Activated CD4-positive, alpha-beta T cell treated with anti-CD3 and anti-CD28 coated beads, Interleukin-10, Interleukin-2, amounts not matched to agents 100 ng/mL and 50 ng/mL, durations not matched to agents 16 hours and 8 hours (primary cell): Measurements from ENCODE around the gene SPRYD3.
A peak's percentile ranks its signal among the peaks of the same experiment; 100 is the strongest.

Source experiments
- DNase-seq: peaks from one replicate; pipeline ENCODE4 v3.0.0-alpha.2; 2020

The SPRYD3 gene

DNA sequence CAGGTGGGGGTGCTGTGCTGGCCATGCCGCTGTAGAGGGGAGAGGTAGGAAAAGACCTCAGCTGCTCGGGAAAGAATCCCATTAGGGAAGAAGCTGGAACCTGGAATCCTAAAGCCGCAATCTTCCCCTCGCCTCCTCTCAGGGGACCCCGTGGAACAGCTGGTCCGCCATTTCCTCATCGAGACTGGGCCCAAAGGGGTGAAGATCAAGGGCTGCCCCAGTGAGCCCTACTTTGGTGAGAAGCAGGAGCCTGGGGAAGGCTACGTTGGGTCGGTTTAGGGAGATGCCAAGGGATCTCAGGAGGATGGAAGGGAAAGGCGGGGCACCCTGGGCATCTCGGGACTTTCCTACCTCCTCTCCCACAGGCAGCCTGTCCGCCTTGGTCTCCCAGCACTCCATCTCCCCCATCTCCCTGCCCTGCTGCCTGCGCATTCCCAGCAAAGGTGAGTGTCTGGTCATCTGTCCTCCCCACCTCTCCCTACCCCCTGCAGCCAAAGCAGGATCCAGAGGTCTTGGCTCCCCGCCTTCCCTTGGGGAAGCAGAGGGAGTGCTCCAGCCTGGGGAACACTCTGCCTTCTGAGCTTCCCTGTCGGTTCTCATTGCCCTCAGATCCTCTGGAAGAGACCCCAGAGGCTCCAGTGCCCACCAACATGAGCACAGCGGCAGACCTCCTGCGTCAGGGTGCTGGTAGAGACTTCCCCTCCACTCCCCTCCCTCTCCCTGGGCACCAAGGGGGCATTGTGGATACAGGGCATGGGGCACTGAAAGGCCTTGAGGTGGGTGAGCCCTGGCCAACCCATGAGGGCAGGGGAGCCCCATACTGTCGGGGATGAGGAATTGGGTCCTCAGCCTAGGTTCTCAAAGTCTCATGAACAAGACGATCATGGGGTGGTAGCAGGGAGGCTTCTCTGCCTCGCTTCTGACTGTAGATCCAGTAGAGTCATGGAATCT is 16.9 kb downstream of the SPRYD3 start:
- no peak for DNase-seq

DNA sequence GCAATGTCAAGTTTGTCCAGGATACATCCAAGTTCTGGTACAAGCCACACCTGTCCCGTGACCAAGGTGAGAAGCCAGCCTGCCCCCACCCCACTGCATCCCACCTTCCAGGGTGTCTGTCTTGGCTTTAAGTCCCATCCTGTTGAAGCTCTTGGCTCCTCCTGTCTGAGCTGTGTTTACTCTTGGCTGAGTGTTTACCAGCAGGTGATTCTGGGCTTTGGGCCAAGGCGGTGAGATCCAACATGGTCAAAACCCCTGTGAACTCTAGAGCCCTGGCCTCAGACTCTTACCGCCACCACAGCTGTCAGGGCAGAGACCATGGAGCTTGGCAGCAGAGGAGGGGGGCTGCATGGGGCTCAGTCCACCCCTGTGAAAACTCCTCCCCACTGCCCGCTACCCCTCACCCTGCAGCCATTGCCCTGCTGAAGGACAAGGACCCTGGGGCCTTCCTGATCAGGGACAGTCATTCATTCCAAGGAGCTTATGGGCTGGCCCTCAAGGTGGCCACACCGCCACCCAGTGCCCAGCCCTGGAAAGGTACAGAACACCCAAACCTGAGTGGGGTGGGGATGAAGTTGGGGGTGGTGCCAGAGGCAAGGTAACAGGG is 17.7 kb downstream of the SPRYD3 start:
- DNase-seq, result no peak

DNA sequence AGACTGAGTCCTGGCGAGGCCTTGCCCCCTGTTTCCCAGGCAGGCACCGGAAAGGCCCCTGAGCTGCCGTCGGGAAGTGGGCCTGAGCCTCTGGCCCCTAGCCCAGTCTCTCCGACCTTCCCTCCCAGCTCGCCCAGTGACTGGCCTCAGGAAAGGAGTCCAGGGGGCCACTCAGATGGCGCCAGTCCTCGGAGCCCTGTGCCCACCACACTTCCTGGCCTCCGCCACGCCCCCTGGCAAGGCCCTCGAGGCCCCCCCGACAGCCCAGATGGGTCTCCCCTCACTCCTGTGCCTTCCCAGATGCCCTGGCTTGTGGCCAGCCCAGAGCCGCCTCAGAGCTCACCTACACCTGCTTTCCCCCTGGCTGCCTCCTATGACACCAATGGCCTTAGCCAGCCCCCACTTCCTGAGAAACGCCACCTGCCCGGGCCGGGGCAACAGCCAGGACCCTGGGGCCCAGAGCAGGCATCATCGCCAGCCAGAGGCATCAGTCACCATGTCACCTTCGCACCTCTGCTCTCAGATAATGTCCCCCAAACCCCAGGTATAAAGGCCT is 18.4 kb downstream of the SPRYD3 start:
- no peak for DNase-seq

DNA sequence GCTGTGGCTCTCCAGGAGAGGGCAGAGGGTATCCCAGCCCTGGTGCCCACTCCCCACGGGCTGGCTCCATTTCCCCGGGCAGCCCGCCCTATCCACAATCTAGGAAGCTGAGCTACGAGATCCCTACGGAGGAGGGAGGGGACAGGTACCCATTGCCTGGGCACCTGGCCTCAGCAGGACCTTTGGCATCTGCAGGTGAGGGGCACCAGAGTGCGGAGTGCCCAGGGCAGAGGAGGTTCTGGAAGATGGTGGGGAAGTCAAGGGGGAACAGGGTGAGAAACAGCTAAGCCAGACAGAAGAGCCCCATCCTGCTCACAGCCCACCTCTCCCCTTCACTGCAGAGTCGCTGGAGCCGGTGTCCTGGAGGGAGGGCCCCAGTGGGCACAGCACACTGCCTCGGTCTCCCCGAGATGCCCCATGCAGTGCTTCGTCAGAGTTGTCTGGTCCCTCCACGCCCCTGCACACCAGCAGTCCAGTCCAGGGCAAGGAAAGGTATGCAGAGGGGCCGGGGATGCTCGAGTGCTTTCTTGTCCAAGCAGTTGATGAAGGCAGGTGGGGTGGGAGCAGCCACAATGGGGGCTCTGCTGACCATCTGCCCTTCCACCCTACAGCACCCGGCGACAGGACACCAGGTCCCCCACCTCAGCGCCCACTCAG is 19.0 kb downstream of the SPRYD3 start:
- no peak for DNase-seq

DNA sequence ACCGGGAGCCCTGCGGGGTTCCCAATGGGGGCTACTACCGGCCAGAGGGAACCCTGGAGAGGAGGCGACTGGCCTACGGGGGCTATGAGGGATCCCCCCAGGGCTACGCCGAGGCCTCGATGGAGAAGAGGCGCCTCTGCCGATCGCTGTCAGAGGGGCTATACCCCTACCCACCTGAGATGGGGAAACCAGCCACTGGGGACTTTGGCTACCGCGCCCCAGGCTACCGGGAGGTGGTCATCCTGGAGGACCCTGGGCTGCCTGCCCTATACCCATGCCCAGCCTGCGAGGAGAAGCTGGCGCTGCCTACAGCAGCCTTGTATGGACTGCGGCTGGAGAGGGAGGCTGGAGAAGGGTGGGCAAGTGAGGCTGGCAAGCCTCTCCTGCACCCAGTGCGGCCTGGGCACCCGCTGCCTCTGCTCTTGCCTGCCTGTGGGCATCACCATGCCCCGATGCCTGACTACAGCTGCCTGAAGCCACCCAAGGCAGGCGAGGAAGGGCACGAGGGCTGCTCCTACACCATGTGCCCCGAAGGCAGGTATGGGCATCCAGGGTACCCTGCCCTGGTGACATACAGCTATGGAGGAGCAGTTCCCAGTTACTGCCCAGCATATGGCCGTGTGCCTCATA is 19.6 kb downstream of the SPRYD3 start:
- DNase-seq, result no peak

DNA sequence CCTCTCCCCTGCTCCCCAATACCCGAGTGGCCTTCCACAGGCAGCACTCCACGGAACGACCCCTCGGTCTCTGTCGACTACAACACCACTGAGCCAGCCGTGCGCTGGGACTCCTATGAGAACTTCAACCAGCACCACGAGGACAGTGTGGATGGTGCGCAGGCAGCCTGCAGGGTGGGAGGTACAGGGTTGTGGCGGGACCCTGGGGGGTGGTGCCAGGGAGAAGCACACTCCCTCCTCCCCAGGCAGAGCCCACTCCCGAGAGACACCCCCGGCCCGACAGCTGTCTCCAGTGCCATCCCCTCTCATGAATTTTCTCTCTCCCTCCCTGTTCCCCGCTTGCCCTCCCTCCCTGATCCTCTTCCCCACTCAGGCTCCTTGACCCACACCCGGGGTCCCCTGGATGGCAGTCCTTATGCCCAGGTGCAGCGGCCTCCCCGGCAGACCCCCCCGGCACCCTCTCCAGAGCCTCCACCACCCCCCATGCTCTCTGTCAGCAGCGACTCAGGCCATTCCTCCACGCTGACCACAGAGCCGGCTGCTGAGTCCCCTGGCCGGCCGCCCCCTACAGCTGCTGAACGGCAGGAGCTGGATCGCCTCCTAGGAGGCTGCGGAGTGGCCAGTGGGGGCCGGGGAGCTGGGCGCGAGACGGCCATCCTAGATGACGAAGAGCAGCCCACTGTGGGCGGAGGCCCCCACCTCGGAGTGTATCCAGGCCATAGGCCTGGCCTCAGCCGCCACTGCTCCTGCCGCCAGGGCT is 20.3 kb downstream of the SPRYD3 start:
- no peak for DNase-seq

DNA sequence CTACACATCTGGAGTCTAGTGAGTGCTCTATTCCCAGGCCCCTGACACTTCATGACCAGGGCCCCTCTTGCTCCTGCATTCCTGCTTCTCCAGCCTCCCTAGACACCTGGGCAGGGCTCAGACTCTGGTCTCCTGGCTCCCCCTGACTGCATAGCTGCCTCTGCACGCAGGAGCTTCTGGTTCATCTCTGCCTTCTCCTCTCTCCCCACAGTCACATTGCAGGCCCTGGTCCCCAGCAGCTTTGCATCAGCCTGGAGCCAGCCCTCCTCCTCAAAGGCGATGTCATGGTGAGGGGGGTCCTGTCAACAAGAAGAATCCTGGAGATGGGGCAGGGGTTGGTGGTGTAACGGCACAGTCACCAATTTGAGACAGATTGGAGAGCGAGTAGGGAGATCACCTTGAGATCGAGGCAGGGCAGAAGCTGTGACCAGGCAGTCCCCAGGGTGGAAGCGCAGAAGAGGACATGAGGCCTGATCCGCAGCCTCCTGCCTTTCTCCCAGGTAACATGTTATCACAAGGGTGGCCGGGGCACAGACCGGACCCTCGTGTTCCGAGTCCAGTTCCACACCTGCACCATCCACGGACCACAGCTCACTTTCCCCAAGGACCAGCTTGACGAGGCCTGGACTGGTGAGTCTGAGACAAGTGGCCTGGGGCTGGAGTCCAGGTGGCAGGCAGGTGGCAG is 21.2 kb downstream of the SPRYD3 start:
- DNase-seq, result no peak

DNA sequence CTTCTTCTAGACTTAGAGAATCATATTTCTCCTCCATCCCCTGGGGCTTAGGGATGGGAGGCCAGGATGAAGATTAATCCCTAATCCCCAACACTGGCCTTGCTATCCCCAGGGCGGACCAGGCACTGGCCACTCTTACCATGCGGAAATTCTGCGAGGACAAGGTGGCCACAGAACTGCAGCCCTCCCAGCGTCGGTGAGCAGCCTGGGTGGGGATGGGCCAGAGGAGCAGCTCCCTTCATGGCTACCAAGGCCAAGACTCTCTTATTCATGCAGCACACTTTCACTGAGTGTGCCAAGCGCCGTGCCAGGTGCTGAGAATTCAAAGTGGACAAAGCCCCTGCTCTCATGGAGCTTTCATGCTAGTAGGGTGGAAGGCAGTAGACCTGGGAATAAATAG is 22.3 kb downstream of the SPRYD3 start:
- DNase-seq, result no peak

DNA sequence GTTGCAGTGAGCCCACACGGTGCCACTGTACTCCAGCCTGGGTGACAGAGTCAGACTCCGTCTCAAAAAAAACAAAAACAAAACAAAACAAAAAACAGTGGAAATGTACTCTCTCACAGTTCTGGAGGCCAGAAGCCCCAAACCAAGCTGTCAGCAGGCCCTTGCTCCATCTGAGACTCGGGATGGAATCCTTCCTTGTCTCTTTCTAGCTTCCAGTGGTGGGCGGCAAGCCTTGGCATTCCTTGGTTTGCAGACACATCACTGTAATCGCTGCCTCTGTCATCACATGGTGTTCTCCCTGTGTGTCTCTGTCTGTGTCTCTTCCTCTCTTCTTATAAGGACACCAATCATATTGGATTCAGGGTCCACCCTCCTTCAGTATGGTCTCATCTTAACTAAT is 22.9 kb downstream of the SPRYD3 start:
- no peak for DNase-seq

DNA sequence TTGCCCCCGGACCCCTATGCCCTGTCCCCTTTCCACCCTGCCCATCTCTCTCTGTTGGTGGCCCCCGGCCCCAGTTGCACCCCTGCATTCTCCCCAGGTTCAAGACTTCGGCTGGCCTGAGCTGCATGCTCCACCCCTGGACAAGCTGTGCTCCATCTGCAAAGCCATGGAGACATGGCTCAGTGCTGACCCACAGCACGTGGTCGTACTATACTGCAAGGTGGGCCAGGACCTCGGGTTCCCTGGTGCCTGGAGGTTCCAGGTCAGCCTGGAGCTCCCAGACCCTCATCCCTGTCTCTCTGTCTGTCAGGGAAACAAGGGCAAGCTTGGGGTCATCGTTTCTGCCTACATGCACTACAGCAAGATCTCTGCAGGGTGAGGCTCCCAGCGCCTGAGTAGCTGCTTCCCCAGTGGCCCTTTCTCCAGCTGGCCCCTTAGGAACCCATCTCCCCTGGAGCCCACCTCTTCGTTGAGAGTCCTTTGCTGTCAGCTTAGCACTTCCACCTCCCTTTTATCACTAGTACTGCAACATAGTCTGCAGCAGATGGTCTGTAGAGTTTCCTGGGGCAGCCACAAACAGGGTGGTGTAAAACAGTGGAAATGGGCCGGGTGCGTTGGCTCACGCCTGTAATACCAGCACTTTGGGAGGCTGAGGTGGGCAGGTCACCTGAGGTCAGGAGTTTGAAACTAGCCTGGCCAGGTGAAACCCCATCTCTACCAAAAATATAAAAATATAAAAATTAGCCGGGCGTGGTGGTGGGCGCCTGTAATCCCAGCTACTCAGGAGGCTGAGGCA is 23.5 kb downstream of the SPRYD3 start:
- DNase-seq, result no peak

DNA sequence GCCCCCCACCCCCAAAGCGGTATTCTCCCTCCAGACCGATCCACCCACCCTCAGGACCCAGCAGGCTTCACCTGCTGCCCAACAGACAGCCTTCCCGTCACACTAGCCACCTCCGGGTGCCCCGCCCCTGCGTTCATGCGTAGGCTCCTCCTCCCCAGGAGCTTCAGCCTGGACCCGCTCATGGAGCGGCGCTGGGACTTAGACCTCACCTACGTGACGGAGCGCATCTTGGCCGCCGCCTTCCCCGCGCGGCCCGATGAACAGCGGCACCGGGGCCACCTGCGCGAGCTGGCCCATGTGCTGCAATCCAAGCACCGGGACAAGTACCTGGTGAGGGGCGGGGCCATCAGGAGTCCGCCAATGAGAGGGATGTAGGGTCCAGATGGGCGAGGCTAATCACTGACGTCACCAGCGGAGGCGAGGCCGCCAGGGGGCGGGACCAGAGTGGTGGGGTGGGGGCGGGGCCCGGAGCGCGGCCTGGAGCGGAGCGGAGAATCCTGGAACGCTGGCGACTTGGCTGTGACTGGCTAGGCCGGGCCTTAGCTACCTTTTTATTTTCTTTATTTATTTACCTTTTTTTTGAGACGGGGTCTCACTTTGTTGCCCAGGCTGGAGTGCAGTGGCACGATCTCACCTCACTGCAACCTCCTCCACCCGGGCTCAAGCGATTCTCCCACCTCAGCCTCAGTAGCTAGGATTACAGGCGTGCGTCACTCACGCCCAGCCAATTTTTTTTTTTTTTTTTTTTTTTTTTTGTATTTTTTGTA is 24.9 kb downstream of the SPRYD3 start:
- peak; percentile 94 for DNase-seq

DNA sequence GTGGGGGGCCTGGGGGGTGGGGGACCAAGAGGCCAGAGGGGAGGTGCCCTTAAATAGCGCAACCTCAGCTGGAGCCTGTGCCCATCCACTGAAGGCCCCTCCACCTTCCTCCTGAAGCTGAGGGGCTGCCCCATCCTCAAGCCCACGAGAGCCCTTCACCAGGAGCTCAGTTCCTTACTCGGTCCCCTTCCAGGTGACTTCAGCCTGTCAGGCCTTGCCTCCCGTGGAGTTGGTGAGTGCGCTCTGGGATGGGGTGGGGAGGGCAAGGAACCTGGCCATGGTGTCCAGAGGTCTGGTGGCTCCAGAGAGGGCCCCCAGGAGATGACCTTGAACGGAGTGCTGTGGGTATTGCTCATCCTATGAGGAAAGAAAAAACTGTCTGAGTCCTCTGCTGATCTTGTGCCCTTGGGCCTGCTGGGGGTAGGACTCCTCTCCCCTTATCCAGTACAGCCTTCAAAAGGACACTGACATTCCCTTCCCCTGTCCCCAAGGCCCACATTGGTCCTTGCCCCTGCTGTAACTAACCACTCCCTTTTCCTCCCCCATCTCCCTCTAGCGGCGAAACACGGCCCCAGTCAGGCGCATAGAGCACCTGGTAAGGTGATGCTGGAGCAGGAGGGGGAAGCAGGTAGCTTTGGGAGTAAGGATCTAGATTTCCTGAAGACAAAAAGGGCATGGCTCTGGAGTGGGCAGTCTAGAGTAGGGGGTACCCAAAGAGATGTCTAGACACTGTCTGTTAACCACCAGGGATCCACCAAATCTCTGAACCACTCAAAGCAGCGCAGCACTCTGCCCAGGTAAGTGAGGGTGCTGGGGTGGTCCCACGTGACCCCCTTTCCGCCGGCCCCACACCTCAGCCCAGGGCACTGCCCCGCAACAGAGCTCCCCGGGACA is 25.7 kb downstream of the SPRYD3 start:
- peak; percentile 54 for DNase-seq

DNA sequence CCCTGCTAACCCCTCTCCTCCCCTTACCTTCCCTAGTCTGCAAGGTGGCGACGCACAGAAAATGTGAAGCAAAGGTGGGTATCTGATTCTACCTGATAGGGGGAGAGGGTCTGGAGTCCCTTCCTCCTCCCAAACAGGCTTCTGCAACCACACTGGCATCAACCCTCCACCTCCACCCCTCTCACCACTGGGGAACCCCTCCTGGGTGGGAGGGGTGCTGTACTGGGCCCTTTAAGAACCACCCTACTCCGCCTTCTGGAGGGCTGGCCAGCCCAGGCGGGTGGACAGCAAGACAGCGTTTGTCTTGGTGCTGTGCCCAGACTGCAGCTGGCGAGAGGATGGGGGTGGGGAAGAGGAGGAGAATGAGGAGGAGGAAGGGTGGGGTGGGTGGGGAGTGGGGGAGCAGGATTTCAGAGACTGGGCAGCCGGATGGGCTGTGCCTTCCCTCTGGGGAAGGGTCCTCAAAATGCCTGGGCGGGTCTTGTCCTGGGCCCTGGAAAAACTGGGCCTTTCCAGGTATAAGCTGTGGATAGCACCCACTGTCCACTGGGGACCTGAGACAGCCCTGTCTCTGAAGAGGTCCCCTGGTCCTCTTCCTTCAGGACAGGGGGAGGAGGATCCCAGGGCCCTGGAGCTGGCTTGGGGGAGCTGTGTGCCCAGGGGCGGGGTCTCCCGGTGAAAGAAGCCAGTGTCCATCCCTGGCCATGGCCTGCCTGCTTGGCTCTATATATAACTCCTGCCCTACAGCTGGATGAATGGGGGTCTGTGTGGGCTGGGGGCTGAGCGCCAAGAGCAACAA is 26.6 kb downstream of the SPRYD3 start:
- no peak for DNase-seq

DNA sequence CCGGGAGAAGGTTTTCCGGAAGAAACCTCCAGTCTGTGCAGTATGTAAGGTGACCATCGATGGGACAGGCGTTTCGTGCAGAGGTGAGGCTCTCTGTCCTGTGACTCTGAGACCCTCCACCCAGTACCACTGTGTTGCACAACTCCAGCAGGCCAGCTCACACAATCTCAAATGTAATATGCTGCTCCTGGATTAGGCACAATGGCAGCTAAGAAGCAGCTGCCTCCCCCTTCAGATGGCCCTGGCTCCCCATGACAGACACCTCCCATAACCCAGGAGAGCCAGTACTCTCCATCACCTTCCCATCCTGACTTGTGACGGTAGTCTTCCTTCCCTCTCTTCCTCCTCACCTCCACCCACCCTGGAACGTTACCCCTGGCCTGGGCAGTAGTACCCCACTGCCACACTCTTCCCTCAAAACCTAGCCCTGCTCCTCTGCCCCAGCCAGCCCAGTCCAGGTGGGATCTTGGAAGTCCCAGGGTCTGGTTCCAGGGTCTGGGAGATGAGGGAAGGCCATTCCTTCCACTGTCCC is 27.2 kb downstream of the SPRYD3 start:
- DNase-seq, result no peak

DNA sequence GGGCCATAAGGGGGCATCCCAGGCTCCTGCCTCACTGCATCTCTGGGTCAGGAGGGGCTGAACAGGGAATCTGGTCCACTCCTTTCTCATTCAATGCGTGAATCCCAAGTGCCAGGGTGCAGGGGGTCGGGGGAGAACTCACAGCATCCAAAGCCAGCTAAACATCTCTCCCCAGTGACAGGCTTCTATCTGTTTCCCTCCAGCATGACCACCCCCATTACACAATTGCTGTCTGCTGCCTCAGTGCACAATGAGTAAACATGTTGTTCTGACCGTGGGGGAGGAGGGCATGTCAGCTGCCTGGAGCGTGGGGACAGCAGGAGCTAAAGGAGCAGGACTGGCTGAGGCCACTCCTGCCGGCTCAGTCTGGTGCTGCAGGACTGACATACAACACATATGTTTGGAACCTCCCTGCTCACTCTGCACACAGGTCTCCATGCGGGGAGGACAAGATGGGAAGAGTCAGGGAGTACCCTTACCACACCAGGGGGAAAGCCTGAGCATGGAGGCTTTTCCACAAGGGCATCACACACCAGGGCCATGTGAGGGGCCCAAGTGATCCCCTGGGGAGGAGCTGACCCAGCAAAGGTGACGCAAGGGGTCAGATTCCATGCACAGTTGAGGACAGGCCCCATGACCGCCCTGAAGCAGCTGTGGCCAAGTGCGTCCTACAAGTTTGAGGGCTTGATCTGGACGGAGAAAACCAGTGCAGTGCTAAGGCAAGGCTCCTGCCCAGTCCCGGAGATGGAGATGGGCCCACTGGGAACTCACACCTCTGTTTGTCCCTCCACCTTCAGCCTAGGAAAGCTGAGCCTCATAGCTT is 27.9 kb downstream of the SPRYD3 start:
- no peak for DNase-seq

DNA sequence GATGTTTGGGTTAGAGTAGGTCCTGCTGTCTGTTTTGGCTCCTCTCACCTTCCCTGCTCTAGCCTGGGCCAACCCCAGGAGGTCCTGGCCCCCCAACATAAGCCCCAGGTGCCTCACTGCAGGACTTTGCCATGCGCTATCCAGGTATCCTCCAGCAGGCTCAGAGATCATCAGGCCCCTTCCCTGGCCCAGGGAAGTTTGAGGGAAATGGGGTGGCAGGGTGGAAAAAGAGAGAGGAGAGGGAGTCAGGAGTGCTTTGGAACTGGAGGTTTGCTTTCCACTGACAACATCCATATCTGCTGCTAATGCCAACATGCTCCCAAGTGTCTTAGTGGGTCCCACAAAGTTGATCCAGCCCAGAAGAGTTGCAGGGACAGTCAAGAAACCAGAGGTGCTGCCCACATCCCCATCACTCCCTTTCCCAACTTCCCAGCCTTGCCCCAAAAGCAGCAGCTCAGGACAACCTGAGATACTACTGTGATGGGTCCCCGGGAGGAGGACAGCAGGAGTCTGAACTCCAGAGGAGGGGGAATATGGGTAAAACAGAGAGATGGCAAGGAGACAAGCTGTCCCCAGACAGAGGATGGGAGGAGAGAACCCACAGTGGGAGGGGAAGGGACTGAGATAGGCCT is 28.6 kb downstream of the SPRYD3 start:
- DNase-seq, result no peak
